Trophoblast cell (in vitro differentiated cells and primary cell): ENCODE results near the gene SYAP1.
"Not testable (repeated sequence)": the region's sequence is repeated elsewhere in the genome, so short reads cannot be mapped to it uniquely, and the experiment has no call there.

ENCODE experiments used
- DNase-seq, 2 donors: peaks; one replicate each; pipeline ENCODE4 v3.0.0-alpha.2; 2016
- H2AFZ ChIP-seq: 2 replicates; pipeline ENCODE4 v1.6.1; 2013; ENCODE audit warnings: low read length, moderate library complexity, mild to moderate bottlenecking; ENCODE audit not compliant: insufficient read depth, poor library complexity
- H2AK5ac ChIP-seq: 2 replicates; pipeline ENCODE4 v1.6.1; 2013; ENCODE audit warnings: mild to moderate bottlenecking, low read length
- H2BK120ac ChIP-seq: 2 replicates; pipeline ENCODE4 v1.6.1; 2013; ENCODE audit warnings: low read length, mild to moderate bottlenecking, moderate library complexity; ENCODE audit not compliant: insufficient read depth, poor library complexity
- H2BK12ac ChIP-seq: 2 replicates; pipeline ENCODE4 v1.6.1; 2013; ENCODE audit warnings: mild to moderate bottlenecking, low read length, moderate library complexity
- H2BK5ac ChIP-seq: 2 replicates; pipeline ENCODE4 v1.6.1; 2013; ENCODE audit warnings: low read length, low read depth, moderate library complexity, mild to moderate bottlenecking; ENCODE audit not compliant: poor library complexity
- H3K14ac ChIP-seq: 2 replicates; pipeline ENCODE4 v1.6.1; 2013; ENCODE audit warnings: mild to moderate bottlenecking, low read length
- H3K18ac ChIP-seq: 2 replicates; pipeline ENCODE4 v1.6.1; 2013; ENCODE audit warnings: mild to moderate bottlenecking, low read length
- H3K23ac ChIP-seq: 2 replicates; pipeline ENCODE4 v1.6.1; 2013; ENCODE audit warnings: low read length
- H3K27ac ChIP-seq: 2 replicates; pipeline ENCODE4 v1.5.1; 2013; ENCODE audit warnings: low read depth, mild to moderate bottlenecking, inconsistent platforms, low read length, moderate library complexity
- H3K27me3 ChIP-seq: 2 replicates; pipeline ENCODE4 v1.6.1; 2013; ENCODE audit warnings: inconsistent platforms, mild to moderate bottlenecking, low read length, moderate library complexity; ENCODE audit not compliant: insufficient read depth
- H3K36me3 ChIP-seq, 2 experiments: 1 replicate in 1 of 2; 2 replicates in 1 of 2; pipeline ENCODE4 v1.6.1; 2013; ENCODE audit warnings: low read length in 2 of 2, mild to moderate bottlenecking in 2 of 2, moderate library complexity in 1 of 2; ENCODE audit not compliant: insufficient read depth in 2 of 2, control insufficient read depth in 1 of 2
- H3K4ac ChIP-seq: 2 replicates; pipeline ENCODE4 v1.6.1; 2013; ENCODE audit warnings: low read depth, mild to moderate bottlenecking, low read length, moderate library complexity
- H3K4me1 ChIP-seq, 2 experiments: 1 replicate in 1 of 2; 2 replicates in 1 of 2; pipeline ENCODE4 v1.6.1; 2013; ENCODE audit warnings: low read length in 2 of 2, mild to moderate bottlenecking in 2 of 2, moderate library complexity in 1 of 2; ENCODE audit not compliant: insufficient read depth in 2 of 2, control insufficient read depth in 1 of 2
- H3K4me2 ChIP-seq: 2 replicates; pipeline ENCODE4 v1.6.1; 2013; ENCODE audit warnings: inconsistent platforms, mild to moderate bottlenecking, low read length, moderate library complexity
- H3K4me3 ChIP-seq: 2 replicates; pipeline ENCODE4 v1.5.1; 2013; ENCODE audit warnings: mild to moderate bottlenecking, low read depth, low read length, inconsistent platforms
- H3K79me1 ChIP-seq: one replicate; pipeline ENCODE4 v1.6.1; 2013; ENCODE audit warnings: low read length
- H3K79me2 ChIP-seq: 2 replicates; pipeline ENCODE4 v1.6.1; 2013; ENCODE audit warnings: low read length, mild to moderate bottlenecking; ENCODE audit not compliant: control insufficient read depth, insufficient read depth, poor library complexity
- H3K9ac ChIP-seq: 2 replicates; pipeline ENCODE4 v1.6.1; 2013; ENCODE audit warnings: mild to moderate bottlenecking, low read length
- H3K9me3 ChIP-seq: 2 replicates; pipeline ENCODE4 v1.6.1; 2013; ENCODE audit warnings: low read depth, mild to moderate bottlenecking, control low read depth, inconsistent platforms, low read length; ENCODE audit not compliant: insufficient read depth
- H4K12ac ChIP-seq: 2 replicates; pipeline ENCODE4 v1.6.1; 2013; ENCODE audit warnings: low read depth, mild to moderate bottlenecking, low read length, moderate library complexity
- H4K8ac ChIP-seq: 2 replicates; pipeline ENCODE4 v1.6.1; 2013; ENCODE audit warnings: low read depth, mild to moderate bottlenecking, low read length, moderate library complexity
- H4K91ac ChIP-seq: one replicate; pipeline ENCODE4 v1.6.1; 2013; ENCODE audit warnings: low read depth, mild to moderate bottlenecking, low read length, moderate library complexity
- WGBS: extraction: QIAGEN DNeasy Blood & Tissue Kit; methylation state at CpG from one replicate; pipeline ENCODE4 v1.1.7; 2013; ENCODE audit warnings: missing lambda C conversion rate; ENCODE audit not compliant: insufficient read length, insufficient coverage; ENCODE audit errors: extremely low coverage; 5-methylcytosine and 5-hydroxymethylcytosine counted together

SYAP1 gene

DNA sequence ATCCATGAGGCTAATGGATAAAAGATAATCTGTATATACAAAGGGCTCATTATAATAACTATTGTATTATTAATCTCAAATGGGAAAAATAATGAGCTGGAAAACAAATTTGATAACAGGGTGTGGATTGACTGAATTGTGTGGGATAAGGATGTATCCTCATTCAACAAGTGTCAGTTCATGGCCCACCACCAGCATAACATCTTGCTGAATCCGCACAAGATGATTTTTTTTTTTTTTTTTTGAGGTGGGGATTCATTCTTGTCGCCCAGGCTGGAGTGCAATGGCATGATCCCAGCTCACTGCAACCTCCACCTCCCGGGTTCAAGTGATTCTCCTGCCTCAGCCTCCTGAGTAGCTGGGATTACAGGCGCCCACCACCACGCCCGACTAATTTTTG, 3.8 kb upstream of the SYAP1 start:
- H2BK5ac ChIP-seq, H3K4me1 ChIP-seq, H4K91ac ChIP-seq, H3K36me3 ChIP-seq, H3K27me3 ChIP-seq, H2AK5ac ChIP-seq, H3K4me3 ChIP-seq, H2BK12ac ChIP-seq, H3K4me2 ChIP-seq, H3K4ac ChIP-seq, H3K9ac ChIP-seq, H3K27ac ChIP-seq, H2AFZ ChIP-seq, H3K18ac ChIP-seq, H3K23ac ChIP-seq, H2BK120ac ChIP-seq, DNase-seq, H3K9me3 ChIP-seq, H4K12ac ChIP-seq, H4K8ac ChIP-seq, H3K14ac ChIP-seq: not testable (repeated sequence)
- WGBS: no CpG with 5 or more reads among the region's 6 CpGs
- peaks cover 11% of the 10 kb centered on the region for H3K79me2 ChIP-seq
- peaks cover 15% of the 10 kb centered on the region for H3K79me1 ChIP-seq

DNA sequence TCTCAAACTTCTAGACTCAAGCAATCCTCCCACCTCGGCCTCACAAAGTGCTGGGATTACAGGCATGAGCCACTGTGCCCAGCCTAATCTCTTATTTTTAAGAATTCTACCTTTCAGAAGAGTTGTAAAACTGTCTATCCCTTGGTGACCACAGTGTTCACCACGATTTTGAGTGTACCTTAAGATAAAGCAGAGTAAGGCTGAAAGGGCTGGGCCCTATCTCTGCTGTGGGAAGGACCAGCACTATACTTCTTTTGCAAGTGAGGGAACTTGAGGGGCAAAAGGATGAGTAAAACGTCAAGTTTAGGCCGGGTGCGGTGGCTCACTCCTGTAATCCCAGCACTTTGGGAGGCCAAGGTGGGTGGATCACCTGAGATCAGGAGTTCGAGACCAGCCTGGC, 3.0 kb upstream of the SYAP1 start:
- H3K23ac ChIP-seq, H3K9ac ChIP-seq, H4K8ac ChIP-seq, H2BK5ac ChIP-seq, H2AK5ac ChIP-seq, H3K18ac ChIP-seq, DNase-seq, H3K27me3 ChIP-seq, H3K9me3 ChIP-seq, H3K14ac ChIP-seq, H3K4me1 ChIP-seq, H3K36me3 ChIP-seq, H4K91ac ChIP-seq, H4K12ac ChIP-seq, H2BK12ac ChIP-seq, H3K4me2 ChIP-seq, H2BK120ac ChIP-seq, H2AFZ ChIP-seq, H3K27ac ChIP-seq, H3K4ac ChIP-seq, H3K4me3 ChIP-seq: not testable (repeated sequence)
- H3K79me1 ChIP-seq: peaks cover 15% of the 10 kb centered on the region
- H3K79me2 ChIP-seq: peaks cover 11% of the 10 kb centered on the region
- no CpG with 5 or more reads among the region's 6 CpGs for WGBS

GRCh38 chrX:16718824-16719333, 533 bp upstream of the SYAP1 start:
- no peaks in the 10 kb centered on the region for H3K27me3 ChIP-seq
- H3K4me3 ChIP-seq: peak overlapping the region; percentile 50
- peak overlapping the region; percentile 59 for H2AFZ ChIP-seq
- no peaks in the 10 kb centered on the region for H3K9me3 ChIP-seq
- H3K14ac ChIP-seq: peak overlapping the region; percentile 48
- H4K91ac ChIP-seq: no peak overlapping the region
- whole genome bisulfite sequencing: no CpG with 5 or more reads among the region's 6 CpGs
- no peak overlapping the region for H2BK12ac ChIP-seq
- H2AK5ac ChIP-seq: no peak overlapping the region
- H2BK5ac ChIP-seq: no peak overlapping the region
- H4K8ac ChIP-seq: peak overlapping the region; percentile 86
- peak overlapping the region; percentile 38 for H3K9ac ChIP-seq
- H4K12ac ChIP-seq: no peak overlapping the region
- peak overlapping the region; percentile 86 for H3K27ac ChIP-seq
- no peaks in the 10 kb centered on the region for H3K36me3 ChIP-seq
- H2BK120ac ChIP-seq: peak overlapping the region; percentile 46
- peaks cover 2% of the 10 kb centered on the region for H3K79me2 ChIP-seq
- peaks cover 3% of the 10 kb centered on the region for H3K79me1 ChIP-seq
- no peaks in the 10 kb centered on the region for H3K4me1 ChIP-seq
- DNase-seq: no peak
- no peak overlapping the region for H3K18ac ChIP-seq
- H3K4ac ChIP-seq: no peak overlapping the region
- peak overlapping the region; percentile 59 for H3K4me2 ChIP-seq
- no peak overlapping the region for H3K23ac ChIP-seq

DNA sequence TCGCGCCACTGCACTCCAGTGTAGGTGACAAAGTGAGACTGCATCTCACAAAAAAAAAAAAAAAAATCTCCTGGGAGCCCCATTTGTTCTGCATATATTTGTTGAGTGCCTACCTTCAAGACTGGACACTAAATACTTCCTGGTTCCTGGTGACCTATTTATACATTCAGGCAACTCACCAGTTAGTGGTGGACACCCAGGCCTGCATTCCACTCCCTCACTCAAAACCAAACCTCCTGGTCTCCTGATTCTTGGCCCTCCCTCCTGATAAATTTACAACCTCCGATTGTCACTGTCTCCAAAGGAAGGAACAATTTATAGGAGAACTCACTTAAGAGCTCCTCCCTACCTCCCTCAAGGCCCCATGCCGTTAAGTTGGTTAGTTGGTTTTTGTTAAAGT, 3.1 kb downstream of the SYAP1 start:
- no peak overlapping the region for H4K8ac ChIP-seq
- H3K36me3 ChIP-seq: peaks cover 0 to 2% of the 10 kb centered on the region in 2 experiments
- no peak overlapping the region for H3K4ac ChIP-seq
- H3K18ac ChIP-seq: no peak overlapping the region
- no peak overlapping the region for H2BK12ac ChIP-seq
- H3K27me3 ChIP-seq: no peaks in the 10 kb centered on the region
- peaks cover 3% of the 10 kb centered on the region for H3K79me1 ChIP-seq
- no peaks in the 10 kb centered on the region for H3K9me3 ChIP-seq
- H2BK5ac ChIP-seq: no peak overlapping the region
- peaks cover 2% of the 10 kb centered on the region for H3K79me2 ChIP-seq
- H4K91ac ChIP-seq: no peak overlapping the region
- no CpG with 5 or more reads among the region's 4 CpGs for WGBS
- DNase-seq: no peak
- H3K9ac ChIP-seq: no peak overlapping the region
- no peaks in the 10 kb centered on the region for H3K4me1 ChIP-seq
- no peak overlapping the region for H2AFZ ChIP-seq
- H4K12ac ChIP-seq: no peak overlapping the region
- no peak overlapping the region for H3K14ac ChIP-seq
- no peak overlapping the region for H3K4me3 ChIP-seq
- no peak overlapping the region for H3K4me2 ChIP-seq
- no peak overlapping the region for H2BK120ac ChIP-seq
- no peak overlapping the region for H3K23ac ChIP-seq
- H2AK5ac ChIP-seq: no peak overlapping the region
- H3K27ac ChIP-seq: no peak overlapping the region
